HG02642 (cell line): ENCODE data around the gene N4BP2L1.

Experiments
- ATAC-seq: cut with Tn5 transposase; IDR thresholded peaks from one replicate; pipeline ENCODE4 v1.9.1; 2021; ENCODE audit warnings: mild to moderate bottlenecking; ENCODE audit not compliant: unreplicated experiment, poor library complexity

N4BP2L1 gene

GRCh38 chr13:32438871-32439270, 10.9 kb upstream of the N4BP2L1 start:
- ATAC-seq = no peak

- no peak for ATAC-seq
Measured at GRCh38 chr13:32432856-32433255, 4.9 kb upstream of the N4BP2L1 start.

DNA sequence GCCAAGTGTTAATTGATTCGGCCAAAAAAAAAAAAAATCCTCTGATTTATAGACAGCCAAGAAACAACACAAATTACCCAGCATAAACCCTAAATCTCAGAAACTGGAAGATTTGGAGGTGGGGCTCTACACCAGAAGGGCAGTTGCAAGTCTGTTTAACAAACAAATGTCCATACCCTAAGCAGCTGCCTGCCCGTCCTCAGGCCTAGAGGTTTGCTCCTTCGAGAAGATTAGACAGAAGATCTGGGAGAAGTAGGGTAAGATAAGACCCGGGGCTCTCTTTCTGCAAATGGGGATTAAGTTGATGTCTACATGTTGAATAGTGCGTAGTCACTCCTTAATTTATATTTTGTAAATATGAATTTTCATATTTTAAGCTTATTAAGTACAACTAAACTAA, 3.4 kb upstream of the N4BP2L1 start:
- ATAC-seq = no peak

DNA sequence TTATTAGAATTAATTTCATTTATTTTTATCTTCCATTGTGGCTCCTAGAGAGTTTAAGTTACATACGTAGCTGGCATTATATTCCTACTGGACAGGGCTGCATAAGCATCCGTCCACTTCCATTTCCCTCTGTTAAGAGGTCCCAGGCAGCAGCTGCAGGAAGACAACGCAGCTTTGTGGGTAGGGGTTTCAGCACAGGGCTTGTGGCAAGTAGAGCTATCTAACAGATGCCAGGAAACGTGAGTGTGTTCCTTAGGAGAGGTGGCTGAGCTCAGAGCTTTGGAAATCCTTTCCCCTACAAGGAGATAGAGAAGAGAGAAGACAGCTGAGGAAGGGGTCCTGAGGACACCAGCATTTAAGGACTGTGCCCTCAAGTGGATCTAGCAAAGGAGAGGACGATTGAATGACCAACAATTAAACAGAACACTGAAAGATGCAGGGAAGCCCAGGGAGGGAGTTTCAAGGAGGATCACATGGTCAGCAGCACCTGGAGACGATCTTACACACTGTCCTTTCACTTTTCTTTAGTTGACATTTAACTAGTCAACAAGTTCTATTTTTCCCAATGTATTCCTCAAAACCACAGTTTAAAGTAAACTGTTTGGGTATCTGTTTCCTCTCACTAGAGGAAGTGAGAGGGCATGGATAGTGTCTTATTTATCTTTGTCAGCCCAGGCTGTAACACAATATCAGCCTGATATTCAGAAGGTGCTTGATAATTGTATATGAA, 2.3 kb upstream of the N4BP2L1 start:
- ATAC-seq = no peak

DNA sequence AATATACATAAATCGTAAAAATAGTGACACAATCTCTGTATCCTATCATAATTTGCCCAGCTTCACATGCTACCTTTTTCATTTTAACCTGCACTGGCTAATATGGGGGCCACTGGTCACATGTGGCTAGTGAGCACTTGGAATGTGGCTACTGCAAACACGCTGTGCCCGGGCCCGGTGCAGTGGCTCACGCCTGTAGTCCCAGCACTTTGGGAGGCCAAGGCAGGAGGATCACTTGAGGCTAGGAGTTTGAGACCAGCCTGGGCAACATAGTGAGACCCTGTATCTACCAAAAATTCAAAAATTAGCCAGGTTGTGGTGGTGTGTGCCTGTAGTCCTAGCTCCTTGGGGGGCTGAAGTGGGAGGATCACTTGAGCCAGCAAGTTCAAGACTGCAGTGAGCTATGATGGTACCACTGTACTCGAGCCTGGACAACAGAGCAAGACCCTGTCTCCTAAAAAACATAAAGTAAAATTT, 1.5 kb upstream of the N4BP2L1 start:
- no peak for ATAC-seq

- ATAC-seq = no peak
Measured at GRCh38 chr13:32428581-32429432, 877 bp upstream of the N4BP2L1 start.

GRCh38 chr13:32426990-32427851, 709 bp downstream of the N4BP2L1 start:
- peak; percentile 24 for ATAC-seq

- ATAC-seq = peak; percentile 33
Measured at GRCh38 chr13:32426191-32426989, 1.5 kb downstream of the N4BP2L1 start.

DNA sequence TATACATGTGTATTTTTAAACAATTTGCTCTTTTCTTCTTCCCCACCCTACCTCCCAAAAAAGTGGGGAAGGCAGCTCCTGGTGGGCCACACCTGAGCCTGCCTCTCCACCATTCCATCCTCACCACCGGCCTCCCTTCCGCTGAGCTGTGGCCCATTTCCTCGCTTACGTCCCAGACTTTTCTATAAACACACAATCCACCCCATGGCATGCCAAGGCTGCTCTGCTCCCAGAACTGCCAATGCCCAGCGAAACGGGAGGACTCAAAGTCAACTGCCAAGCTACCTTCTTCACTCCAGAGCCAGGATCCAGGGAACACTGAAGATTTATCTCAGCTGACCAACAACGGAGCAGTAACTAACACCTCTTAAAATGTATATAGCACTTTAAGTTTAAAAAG, 2.8 kb downstream of the N4BP2L1 start:
- no peak for ATAC-seq

- no peak for ATAC-seq
Measured at GRCh38 chr13:32423592-32423991, 4.3 kb downstream of the N4BP2L1 start.

GRCh38 chr13:32419862-32420261, 8.1 kb downstream of the N4BP2L1 start:
- no peak for ATAC-seq

DNA sequence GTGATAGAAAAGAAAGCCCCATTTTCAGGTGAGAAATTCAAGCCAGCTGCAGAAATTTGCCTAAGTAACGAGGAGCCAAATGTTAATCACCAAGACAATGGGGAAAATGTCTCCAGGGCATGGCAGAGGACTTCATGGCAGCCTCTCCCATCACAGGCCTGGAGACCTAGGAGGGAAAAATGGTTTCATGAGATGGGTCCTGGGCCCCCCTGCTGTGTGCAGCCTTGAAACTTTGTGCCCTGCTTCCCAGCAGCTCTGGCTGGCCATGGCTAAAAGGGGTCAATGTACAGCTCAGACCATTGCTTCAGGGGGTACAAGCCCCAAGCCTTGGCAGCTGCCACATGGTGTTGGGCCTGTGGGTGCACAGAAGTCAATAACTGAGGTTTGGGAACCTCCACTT, 9.9 kb downstream of the N4BP2L1 start:
- no peak for ATAC-seq

DNA sequence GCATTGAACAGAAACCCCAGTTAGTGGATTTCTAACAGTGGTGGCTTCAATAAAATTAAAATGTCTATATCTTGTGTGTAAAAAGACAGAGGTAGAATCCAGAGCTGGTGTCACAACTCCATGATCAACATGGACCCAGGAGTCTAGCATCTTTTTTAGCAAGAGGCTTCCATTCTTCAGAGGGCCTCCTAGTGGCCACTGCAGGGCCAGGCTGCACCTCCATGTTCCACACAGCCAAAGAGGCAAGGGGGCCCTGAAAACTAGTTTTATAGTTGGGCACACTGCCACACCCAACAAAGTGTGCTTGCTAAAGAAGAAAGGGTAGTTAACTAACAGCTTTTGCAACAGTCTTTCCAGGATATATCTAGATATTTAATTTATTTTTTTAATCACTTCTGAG, 12.9 kb downstream of the N4BP2L1 start:
- no peak for ATAC-seq

- no peak for ATAC-seq
Measured at GRCh38 chr13:32414580-32414979, 13.3 kb downstream of the N4BP2L1 start.

DNA sequence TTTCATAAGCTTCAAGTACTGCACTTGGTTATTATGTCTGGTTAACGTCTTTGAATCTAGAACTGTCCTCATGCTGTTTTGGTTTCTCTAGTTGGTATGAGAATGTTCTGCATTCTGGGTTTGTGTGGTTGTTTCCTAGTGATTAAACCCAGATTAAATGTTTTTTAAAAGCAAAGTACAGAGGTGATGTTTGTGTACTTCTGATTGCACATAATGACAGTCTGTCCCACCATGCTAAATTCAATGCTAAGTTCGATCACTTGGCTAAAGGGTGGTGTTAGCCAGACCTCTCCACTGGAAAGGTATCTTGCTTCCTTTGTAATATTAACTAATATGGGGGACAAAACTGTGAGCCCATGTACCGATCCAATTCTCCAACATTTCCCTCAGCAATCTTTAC, 14.6 kb downstream of the N4BP2L1 start:
- no peak for ATAC-seq

DNA sequence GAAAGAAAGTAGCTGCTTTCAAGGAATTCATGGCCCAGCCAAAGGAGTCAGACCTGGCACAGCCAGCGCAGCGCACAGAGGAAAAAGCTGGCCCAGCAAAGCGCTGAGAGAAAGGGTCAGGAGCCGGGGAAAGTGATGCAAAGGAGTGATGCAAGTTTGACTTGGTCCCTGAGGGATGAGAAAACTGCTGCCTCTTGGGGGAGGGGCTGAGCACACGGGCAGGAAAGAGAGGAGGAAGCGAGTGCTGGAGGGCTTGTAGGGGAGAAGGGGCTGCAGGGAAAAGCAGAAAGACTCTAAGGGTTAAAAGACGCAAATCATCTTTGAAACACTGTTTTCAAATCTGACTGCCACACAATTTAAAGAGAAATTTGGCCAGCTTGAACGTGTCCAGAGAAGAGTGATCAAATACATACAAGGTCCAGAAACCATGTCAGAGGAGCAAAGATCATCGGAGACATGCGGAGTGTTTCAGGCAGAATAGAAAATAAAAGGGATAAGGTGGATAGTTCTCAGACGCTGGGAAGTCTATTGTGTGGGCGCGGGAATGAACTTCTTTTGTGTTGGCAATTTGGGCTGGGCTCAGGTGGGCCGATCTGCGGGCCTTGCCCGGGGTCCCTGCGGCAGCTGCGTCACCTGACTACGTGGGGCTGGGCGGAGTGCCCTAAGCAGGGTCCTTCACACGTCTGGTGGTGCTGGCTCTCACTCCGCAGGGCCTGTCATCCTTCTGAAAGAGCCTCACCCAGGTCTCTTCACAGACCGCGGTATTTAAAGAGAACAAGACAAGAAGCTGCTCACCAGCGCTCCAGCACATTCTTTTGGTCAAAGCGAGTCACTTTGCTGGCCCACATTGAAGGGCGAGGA, 18.1 kb downstream of the N4BP2L1 start:
- ATAC-seq = no peak

DNA sequence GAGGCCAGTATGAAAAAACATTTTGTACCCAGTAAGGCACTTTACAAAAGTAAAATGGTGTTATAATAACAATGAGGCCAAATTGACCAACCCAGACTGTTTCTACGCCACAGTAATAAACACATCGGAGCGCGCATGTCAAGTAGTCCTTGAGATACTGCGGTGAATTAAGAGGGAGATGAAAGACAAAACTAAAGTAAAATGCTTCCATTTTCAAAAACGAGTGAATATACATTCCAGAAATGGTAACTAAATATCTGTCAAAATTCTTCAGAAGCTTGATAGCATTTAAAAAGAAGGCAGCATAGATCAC, 19.0 kb downstream of the N4BP2L1 start:
- no peak for ATAC-seq

- no peak for ATAC-seq
Measured at GRCh38 chr13:32408296-32409000, 19.5 kb downstream of the N4BP2L1 start.

- no peak for ATAC-seq
Measured at GRCh38 chr13:32407854-32408253, 20.1 kb downstream of the N4BP2L1 start.
